Right lobe of liver (tissue), 6 donors: Measurements from ENCODE around the gene NDUFA8. TPM values are rescaled to one million over a fixed set of nuclear protein-coding genes. Genes with fewer than 3 reads are reported as not detected.

Experiments
- ATAC-seq, 4 donors: fragments of 200-7000 bp; cut with Tn5 transposase; one replicate each; pipeline ENCODE4 v1.9.1; 2020; ENCODE audit warnings: mild to moderate bottlenecking in 4 of 4, moderate library complexity in 4 of 4
- DNase-seq, 3 donors: peaks; one replicate each; pipeline ENCODE4 v3.0.0-alpha.2; 2020
- H3K27ac ChIP-seq, 3 donors: fragments of 200-600 bp; one replicate each; pipeline ENCODE4 v1.8.0; 2022
- H3K27me3 ChIP-seq, 2 donors: fragments of 200-600 bp; one replicate each; pipeline ENCODE4 v1.8.0; 2022
- H3K36me3 ChIP-seq, 4 donors: fragments of 200-600 bp; sonication (generic) in 1 of 4; one replicate each; pipeline versions ENCODE4 v1.5.1 to v1.8.0; 2017 to 2022; ENCODE audit warnings: control low read depth in 1 of 4
- H3K4me1 ChIP-seq, 4 donors: fragments of 200-600 bp; sonication (generic) in 1 of 4; one replicate each; pipeline versions ENCODE4 v1.5.1 to v1.8.0; 2017 to 2022; ENCODE audit warnings: control low read depth in 1 of 4
- H3K4me3 ChIP-seq, 3 donors: fragments of 200-600 bp; one replicate each; pipeline ENCODE4 v1.8.0; 2022
- H3K9me3 ChIP-seq, 4 donors: fragments of 200-600 bp; sonication (generic) in 1 of 4; one replicate each; pipeline versions ENCODE4 v1.5.1 to v1.8.0; 2017 to 2022; ENCODE audit warnings: control low read depth in 1 of 4
- CTCF ChIP-seq, 4 donors: fragments of 200-600 bp in 3 of 4; fragments of 450-650 bp in 1 of 4; IDR thresholded peaks; one replicate each; pipeline versions ENCODE4 v1.5.1 to v1.8.0; 2016 to 2022; ENCODE audit warnings: antibody characterized with exemption in 4 of 4, mild to moderate bottlenecking in 2 of 4
- POLR2A ChIP-seq: fragments of 450-650 bp; IDR thresholded peaks from one replicate; pipeline ENCODE4 v1.6.1; 2017; ENCODE audit warnings: antibody characterized with exemption, mild to moderate bottlenecking
- WGBS: methylation state at CpG from one replicate; pipeline ENCODE4 v1.1.6; 2018; ENCODE audit warnings: low coverage, low lambda C conversion rate; ENCODE audit not compliant: insufficient coverage; ENCODE audit errors: missing lambda C conversion rate; 5-methylcytosine and 5-hydroxymethylcytosine counted together
- intact Hi-C, 2 donors: fragments of 100-400 bp; cut with DNase I; formaldehyde crosslinking; loops; one replicate each; pipeline versions ENCODE4 v1.11.2 to v1.14.1; 2022
- total RNA-seq, 6 experiments: library from RNA; depleted of rRNA in 2 of 6; stranded (reverse); fragments of >200 nt in 2 of 6; fragmentation: NEBNext Ultra II Directional in 3 of 6; extraction: Animal tissue kit (Norgen Biotek cat#: 25700) in 3 of 6; gene quantifications; one replicate each; pipeline versions ENCODE4 v1.1.0 to v1.2.4, GENCODE V29; 2016 to 2023
- donor health status: DM: no; HTN: yes; CAD: no.
- donor health status: DM: no; HTN: no; CAD: no.
- donor health status: DM: no; HTN: no; CAD: no.
- donor health status: DM: no; HTN: yes; CAD: no.
- donor health status: DM: no; HTN: yes; CAD: no.

The NDUFA8 gene
- total RNA-seq, 6 experiments from 2014 or later, result 27.3 to 43.9 (median 29.0) TPM

DNA sequence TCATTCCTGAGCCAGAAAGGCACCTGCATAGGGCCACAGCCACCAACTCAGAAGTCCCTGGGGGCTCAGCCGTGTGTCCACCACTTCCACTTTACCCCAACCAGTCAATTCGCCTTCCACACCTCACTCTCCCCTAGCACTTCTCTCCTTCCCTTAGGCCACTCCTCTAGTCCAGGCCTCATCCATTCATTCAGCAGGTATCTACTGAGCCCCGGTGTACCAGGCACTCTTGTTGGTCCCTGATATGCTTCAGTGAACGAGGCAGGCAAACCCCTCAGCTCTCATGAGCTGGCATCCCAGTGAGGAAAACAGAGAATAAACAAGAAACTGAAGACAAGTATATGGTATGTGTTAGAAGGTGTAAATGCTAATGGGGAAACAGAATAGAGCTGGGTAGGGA, 28.7 kb downstream of the NDUFA8 start:
- DNase-seq (no peak), ATAC-seq (no peak)
- no peak for TF ChIP-seq CTCF (IDR thresholded peaks at IDR 0.05)
- TF ChIP-seq POLR2A, result no peak
- 71% methylated on average over 4 of the region's 4 CpGs for WGBS
- Histone ChIP-seq H3K4me1 (peaks cover 0 to 4% (median 0%) of the 10 kb centered on the region in 4 donors), H3K27ac (no peak overlapping the region), H3K4me3 (no peak overlapping the region), H3K9me3 (no peaks in the 10 kb centered on the region), H3K27me3 (no peaks in the 10 kb centered on the region), H3K36me3 (no peaks in the 10 kb centered on the region)
- intact Hi-C loops, result no loop called here

- H3K27ac ChIP-seq, result no peak overlapping the region
- TF ChIP-seq CTCF (IDR thresholded peaks at IDR 0.05) (no peak), POLR2A (no peak)
- DNase-seq (no peak), ATAC-seq (no peak)
- no peak overlapping the region for H3K4me3 ChIP-seq
- 78% methylated on average over 2 of the region's 2 CpGs for WGBS
- H3K27me3 ChIP-seq, result no peaks in the 10 kb centered on the region
- H3K4me1 ChIP-seq, result peaks cover 0 to 4% (median 0%) of the 10 kb centered on the region in 4 donors
- no peaks in the 10 kb centered on the region for H3K36me3 ChIP-seq
- H3K9me3 ChIP-seq, result no peaks in the 10 kb centered on the region
- intact Hi-C loops, result loop anchor here (5.0 to 10.0 kb wide), 3 partner anchors 217 to 325 kb away; no protein-coding TSS in a partner anchor
Measured at GRCh38 chr9:122129969-122130368, 29.6 kb downstream of the NDUFA8 start.

DNA sequence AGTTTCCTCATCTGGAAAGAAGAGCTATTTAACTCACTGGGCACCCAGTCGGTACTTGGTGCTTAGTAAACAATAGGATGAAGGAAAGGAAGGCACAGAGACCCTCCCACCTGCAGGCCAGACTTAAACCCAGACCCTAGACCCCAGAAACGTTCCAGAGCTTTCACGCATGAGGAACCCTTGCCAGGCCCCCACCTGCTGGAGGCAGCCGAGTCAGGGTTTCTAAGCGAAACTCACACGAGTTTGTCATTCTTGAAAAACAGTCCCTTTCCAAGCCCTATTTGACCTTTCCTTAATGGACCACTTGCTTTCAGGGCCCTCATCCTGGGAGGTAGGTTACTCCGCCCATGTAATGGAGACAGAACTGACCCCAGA, 30.6 kb downstream of the NDUFA8 start:
- TF ChIP-seq POLR2A (no peak), CTCF (IDR thresholded peaks at IDR 0.05) (no peak)
- Histone ChIP-seq H3K27ac (no peak overlapping the region), H3K4me3 (no peak overlapping the region), H3K9me3 (no peaks in the 10 kb centered on the region), H3K4me1 (peaks cover 0 to 4% (median 0%) of the 10 kb centered on the region in 4 donors), H3K27me3 (no peaks in the 10 kb centered on the region), H3K36me3 (no peaks in the 10 kb centered on the region)
- no peak for ATAC-seq
- no peak for DNase-seq
- intact Hi-C loops, result loop anchor here (5.0 to 10.0 kb wide), 3 partner anchors 218 to 326 kb away; no protein-coding TSS in a partner anchor
- WGBS, result 80% methylated on average over 3 of the region's 7 CpGs

DNA sequence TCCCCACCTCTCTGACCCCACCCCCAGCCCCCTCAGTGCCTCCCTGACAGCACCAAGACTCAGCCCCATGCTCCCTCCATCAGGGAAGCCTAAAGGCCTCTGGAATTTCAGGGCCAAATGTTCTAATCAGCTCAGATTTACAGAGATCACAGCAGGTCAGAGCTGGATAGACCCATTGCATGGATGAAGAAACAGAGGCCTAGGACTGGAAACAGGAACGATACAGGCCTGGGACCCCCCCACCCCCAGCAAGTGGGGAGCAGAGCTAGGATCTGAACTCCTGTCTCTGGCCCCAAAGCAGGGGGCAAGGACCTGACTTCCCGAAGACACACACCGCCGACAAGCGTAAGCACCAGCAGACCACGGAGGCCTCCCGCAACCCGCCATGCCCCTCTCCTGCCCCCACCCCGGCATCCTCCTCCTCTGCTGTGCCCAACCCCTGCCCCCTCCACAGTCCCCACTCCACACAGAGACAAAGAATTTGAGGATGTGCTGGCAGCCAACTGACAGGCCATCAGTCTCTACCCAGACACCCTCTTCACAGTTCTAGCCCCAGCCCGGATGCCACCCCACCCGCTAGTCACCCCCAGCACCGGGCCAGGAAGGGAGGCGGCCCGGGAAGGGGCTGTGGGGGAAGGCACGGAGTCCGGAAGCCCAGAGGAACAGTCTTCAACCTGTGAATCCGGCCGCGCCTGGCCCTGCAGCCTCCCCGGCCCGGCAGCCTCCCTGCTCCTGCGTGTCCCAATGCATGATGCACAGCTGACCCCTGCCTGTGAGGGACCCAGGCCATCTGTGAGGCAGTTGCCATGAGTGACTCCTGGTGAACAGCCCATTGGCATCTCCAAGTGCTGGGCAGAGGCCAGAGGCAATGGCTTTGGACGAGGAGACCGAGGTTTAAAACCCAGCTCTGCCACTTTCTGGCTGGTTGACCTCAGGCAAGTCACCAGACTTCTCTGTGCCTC, 31.3 kb downstream of the NDUFA8 start:
- peaks cover 0 to 4% (median 0%) of the 10 kb centered on the region in 4 donors for H3K4me1 ChIP-seq
- peak in 3 of 4 donors; percentile 11 to 29 (median 21) for ATAC-seq
- no peak overlapping the region for H3K27ac ChIP-seq
- WGBS, result 62% methylated on average over 10 of the region's 24 CpGs
- DNase-seq, result peak in 1 of 3 donors; percentile 27
- intact Hi-C loops, result loop anchor here (5.0 to 10.0 kb wide), 3 partner anchors 219 to 327 kb away; no protein-coding TSS in a partner anchor
- no peak for TF ChIP-seq POLR2A
- no peak for TF ChIP-seq CTCF (IDR thresholded peaks at IDR 0.05)
- H3K4me3 ChIP-seq, result no peak overlapping the region
- H3K27me3 ChIP-seq, result no peaks in the 10 kb centered on the region
- no peaks in the 10 kb centered on the region for H3K36me3 ChIP-seq
- no peaks in the 10 kb centered on the region for H3K9me3 ChIP-seq
